Measurements from ENCODE around the gene FOXK2. TPM values are rescaled to one million over a fixed set of nuclear protein-coding genes. Genes with fewer than 3 reads are reported as not detected.

FOXK2 gene
- total RNA-seq, 1 experiment from 2014 or later = 72.0 TPM

GRCh38 chr17:82487910-82488309, 31.6 kb upstream of the FOXK2 start:
- Histone ChIP-seq H4K91ac (ENCODE audit: insufficient read length, low read depth, low read length) (no peak overlapping the region), H3K56ac (ENCODE audit: insufficient read length, low read depth, low read length) (no peak overlapping the region), H2BK5ac (ENCODE audit: insufficient read length, low read length) (no peak overlapping the region), H2BK20ac (ENCODE audit: low read depth, low read length, poor library complexity, severe bottlenecking) (no peak overlapping the region), H4K20me1 (ENCODE audit: control insufficient read depth, insufficient read depth, insufficient read length) (peaks cover 3% of the 10 kb centered on the region), H4K5ac (ENCODE audit: insufficient read length, low read depth, low read length) (no peak overlapping the region), H3K9ac (ENCODE audit: extremely low read depth, insufficient read length, low read length) (no peak overlapping the region), H3K14ac (ENCODE audit: insufficient read depth, low read length) (no peak overlapping the region), H3K9me3 (ENCODE audit: control insufficient read depth, low read depth, low read length) (no peaks in the 10 kb centered on the region), H2AFZ (ENCODE audit: low read length) (no peak overlapping the region), H3K79me2 (ENCODE audit: insufficient read depth, low read length) (no peaks in the 10 kb centered on the region), H4K8ac (replicated peaks; ENCODE audit: insufficient read length, low read depth, low read length) (no peak overlapping the region), H3K4me2 (ENCODE audit: insufficient read depth, insufficient read length, low read length) (no peak overlapping the region), H3K27ac (ENCODE audit: insufficient read length, low read depth, low read length) (no peak overlapping the region), H3K23ac (ENCODE audit: insufficient read length, low read depth, low read length) (no peak overlapping the region), H3K4ac (ENCODE audit: low read depth, low read length) (no peak overlapping the region), H3K27me3 (ENCODE audit: insufficient read depth, low read length) (no peaks in the 10 kb centered on the region), H3K23me2 (ENCODE audit: insufficient read length, low read depth, low read length, poor library complexity, severe bottlenecking) (no peaks in the 10 kb centered on the region), H3T11ph (ENCODE audit: low read length) (no peak overlapping the region), H2BK120ac (ENCODE audit: low read depth, low read length, poor library complexity, severe bottlenecking) (no peak overlapping the region), H2BK15ac (ENCODE audit: low read depth, low read length) (no peak overlapping the region), H3K4me1 (ENCODE audit: insufficient read depth, low read length) (no peaks in the 10 kb centered on the region), H2AK5ac (ENCODE audit: insufficient read length, low read length) (no peak overlapping the region), H2BK12ac (ENCODE audit: insufficient read length, low read depth, low read length) (no peak overlapping the region), H3K79me1 (ENCODE audit: insufficient read depth, low read depth, low read length, poor library complexity, severe bottlenecking) (no peaks in the 10 kb centered on the region), H3K18ac (ENCODE audit: insufficient read length, low read depth, low read length) (no peak overlapping the region)
- H3K36me3 Mint-ChIP-seq (ENCODE audit: insufficient read depth in 1 of 3, low read depth in 3 of 3) = peaks cover 22 to 61% (median 55%) of the 10 kb centered on the region in 3 experiments
- WGBS (ENCODE audit: extremely low coverage, insufficient read length, low lambda C conversion rate) = no CpG with 5 or more reads among the region's 14 CpGs
- no peaks in the 10 kb centered on the region for H3K9me3 Mint-ChIP-seq
- no peak overlapping the region for H3K4me3 Mint-ChIP-seq
- H3K27ac Mint-ChIP-seq = no peak overlapping the region
- H3K4me1 Mint-ChIP-seq = no peaks in the 10 kb centered on the region
- no peak for DNase-seq
- H3K27me3 Mint-ChIP-seq (ENCODE audit: low read depth) = no peaks in the 10 kb centered on the region
- TF ChIP-seq, protein P1, sequence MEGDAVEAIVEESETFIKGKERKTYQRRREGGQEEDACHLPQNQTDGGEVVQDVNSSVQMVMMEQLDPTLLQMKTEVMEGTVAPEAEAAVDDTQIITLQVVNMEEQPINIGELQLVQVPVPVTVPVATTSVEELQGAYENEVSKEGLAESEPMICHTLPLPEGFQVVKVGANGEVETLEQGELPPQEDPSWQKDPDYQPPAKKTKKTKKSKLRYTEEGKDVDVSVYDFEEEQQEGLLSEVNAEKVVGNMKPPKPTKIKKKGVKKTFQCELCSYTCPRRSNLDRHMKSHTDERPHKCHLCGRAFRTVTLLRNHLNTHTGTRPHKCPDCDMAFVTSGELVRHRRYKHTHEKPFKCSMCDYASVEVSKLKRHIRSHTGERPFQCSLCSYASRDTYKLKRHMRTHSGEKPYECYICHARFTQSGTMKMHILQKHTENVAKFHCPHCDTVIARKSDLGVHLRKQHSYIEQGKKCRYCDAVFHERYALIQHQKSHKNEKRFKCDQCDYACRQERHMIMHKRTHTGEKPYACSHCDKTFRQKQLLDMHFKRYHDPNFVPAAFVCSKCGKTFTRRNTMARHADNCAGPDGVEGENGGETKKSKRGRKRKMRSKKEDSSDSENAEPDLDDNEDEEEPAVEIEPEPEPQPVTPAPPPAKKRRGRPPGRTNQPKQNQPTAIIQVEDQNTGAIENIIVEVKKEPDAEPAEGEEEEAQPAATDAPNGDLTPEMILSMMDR (conservative IDR thresholded peaks at IDR 0.05) = no peak

Measured in H9 (cell line).